NCI-H1930 (cell line): ENCODE results near the gene CRELD1.
A peak's percentile ranks its signal among the peaks of the same experiment; 100 is the strongest.
"Not testable (repeated sequence)": the region's sequence is repeated elsewhere in the genome, so short reads cannot be mapped to it uniquely, and the experiment has no call there.

Experiments used
- DNase-seq, 2 experiments: peaks; one replicate each; lab custom pipeline; 2025; lab: John Stamatoyannopoulos, UW

Gene CRELD1

DNA sequence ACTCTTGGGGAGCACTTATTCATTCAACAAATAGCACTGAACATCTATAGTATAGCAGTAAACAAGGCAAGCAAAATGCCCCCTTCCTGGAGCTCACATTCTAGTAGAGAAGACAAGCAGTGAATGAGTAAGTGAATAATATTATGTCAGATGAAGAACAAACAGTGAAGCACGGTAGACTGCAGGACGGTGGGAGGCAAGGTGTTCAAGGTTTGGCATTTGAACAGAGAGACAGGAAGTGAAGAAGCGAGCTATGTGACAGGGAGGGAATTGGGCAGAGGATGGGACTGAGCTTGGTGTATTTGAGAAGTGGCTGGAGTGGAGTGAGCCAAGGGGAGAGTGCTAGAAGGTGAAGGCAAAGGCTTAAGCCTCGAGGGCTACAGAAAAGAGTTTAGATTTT lies 1.4 kb downstream of the CRELD1 start:
- no peak for DNase-seq

DNA sequence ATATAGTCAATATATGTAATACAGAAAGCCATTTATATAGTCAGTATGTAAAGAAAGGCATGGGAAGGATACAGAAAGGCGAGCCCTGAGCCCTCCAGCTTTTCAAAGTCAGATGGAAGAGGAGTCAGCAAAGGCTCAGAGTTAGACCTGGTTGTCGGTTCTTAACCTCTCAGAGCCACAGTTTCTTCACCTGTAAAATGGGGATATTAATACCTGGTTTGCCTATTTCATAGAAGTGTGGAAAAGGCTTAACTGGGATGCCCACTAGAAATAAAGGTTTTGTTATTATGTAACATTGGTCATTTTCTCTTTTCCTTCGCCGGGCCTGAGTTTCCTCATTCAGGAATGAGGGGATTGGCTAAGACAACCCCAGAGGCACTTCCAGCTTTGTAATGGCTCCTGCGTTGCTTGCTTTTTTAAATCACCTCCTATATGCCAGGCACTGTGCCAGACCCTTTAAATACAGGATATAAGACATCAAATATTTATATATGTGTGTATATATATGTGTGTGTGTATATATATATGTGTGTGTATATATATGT lies 2.4 kb downstream of the CRELD1 start:
- DNase-seq: no peak

DNA sequence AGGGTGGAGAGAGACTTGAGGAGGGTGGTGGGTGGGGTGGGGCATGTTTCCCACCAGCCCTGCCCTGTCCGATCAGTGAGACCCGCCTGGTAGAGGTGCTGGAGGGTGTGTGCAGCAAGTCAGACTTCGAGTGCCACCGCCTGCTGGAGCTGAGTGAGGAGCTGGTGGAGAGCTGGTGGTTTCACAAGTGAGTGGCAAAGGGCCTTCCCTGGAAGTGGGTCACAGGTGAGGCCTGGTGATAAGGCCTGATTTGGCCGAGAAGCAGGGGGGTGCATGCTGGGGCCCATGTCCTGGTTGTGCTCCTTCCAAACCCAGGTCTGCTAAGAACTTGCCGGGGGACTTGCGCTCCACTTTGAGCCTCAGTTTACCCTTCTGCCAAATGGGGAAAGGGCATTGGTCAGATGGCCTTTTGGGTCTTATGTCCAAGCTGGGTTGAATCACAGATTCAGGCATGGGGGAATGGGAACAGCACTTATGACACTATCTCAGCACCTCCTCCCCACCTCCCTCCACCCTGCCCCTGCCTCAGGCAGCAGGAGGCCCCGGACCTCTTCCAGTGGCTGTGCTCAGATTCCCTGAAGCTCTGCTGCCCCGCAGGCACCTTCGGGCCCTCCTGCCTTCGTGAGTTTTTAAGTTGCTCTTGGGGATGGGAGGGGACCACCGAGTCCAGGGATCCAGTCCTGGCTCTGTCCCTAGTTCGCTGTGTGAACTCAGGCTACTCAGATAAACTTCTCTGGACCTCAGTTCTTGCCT lies 4.0 kb downstream of the CRELD1 start:
- no peak for DNase-seq

DNA sequence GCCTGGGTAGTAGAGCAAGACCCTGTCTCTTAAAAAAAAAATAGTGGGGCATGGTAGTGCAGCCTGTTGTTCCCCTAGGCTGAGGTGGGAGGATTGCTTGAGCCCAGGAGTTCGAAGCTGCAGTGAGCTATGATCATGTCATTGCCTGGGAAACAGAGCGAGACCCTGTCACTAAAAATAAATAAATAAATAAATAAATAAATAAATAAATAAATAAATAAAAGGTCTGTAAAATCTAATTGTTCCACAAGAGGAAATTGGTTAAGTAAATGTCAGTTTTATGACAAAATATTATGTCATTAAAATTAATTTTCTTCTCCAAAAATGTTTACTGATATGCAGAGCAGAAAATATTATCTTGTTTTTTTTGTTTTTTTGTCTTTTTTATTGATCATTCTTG lies 5.3 kb downstream of the CRELD1 start:
- no peak for DNase-seq

DNA sequence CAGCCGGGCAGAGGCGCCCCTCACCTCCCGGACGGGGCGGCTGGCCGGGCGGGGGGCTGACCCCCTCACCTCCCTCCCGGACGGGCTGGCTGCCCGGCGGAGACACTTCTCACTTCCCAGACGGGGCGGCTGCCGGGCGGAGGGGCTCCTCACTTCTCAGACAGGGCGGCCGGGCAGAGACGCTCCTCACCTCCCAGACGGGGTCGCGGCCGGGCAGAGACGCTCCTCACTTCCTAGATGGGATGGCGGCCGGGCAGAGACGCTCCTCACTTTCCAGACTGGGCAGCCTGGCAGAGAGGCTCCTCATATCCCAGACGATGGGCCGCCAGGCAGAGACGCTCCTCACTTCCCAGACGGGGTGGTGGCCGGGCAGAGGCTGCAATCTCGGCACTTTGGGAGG lies 6.3 kb downstream of the CRELD1 start:
- DNase-seq: not testable (repeated sequence)

DNA sequence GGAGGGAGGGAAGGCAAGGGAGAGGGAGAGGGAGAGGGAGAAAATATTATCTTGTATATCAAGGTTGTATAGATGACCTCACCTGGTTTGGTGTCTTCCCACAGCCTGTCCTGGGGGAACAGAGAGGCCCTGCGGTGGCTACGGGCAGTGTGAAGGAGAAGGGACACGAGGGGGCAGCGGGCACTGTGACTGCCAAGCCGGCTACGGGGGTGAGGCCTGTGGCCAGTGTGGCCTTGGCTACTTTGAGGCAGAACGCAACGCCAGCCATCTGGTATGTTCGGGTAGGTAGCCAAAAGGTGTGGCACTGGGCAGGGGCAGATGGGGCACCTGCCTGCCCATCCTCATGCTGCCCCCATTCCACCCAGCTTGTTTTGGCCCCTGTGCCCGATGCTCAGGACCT lies 7.1 kb downstream of the CRELD1 start:
- no peak for DNase-seq

DNA sequence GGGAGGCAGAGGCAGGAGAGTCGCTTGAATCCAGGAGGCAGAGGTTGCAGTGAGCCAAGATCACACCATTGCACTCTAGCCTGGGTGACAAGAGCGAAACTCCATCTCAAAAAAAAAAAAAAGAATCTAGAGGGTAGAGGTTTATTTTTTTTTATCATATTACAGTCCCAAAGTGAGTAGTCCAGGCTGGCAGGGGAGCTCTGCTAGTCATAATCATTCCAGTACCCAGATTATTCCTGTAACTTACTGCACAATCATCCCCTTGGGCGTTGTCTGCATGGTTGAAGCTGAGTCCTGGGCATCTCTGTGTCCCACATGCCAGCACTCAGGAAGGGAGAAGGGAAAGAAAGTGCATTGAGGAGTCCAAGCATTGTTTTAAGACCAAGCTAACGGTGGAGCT lies 8.5 kb downstream of the CRELD1 start:
- no peak for DNase-seq

DNA sequence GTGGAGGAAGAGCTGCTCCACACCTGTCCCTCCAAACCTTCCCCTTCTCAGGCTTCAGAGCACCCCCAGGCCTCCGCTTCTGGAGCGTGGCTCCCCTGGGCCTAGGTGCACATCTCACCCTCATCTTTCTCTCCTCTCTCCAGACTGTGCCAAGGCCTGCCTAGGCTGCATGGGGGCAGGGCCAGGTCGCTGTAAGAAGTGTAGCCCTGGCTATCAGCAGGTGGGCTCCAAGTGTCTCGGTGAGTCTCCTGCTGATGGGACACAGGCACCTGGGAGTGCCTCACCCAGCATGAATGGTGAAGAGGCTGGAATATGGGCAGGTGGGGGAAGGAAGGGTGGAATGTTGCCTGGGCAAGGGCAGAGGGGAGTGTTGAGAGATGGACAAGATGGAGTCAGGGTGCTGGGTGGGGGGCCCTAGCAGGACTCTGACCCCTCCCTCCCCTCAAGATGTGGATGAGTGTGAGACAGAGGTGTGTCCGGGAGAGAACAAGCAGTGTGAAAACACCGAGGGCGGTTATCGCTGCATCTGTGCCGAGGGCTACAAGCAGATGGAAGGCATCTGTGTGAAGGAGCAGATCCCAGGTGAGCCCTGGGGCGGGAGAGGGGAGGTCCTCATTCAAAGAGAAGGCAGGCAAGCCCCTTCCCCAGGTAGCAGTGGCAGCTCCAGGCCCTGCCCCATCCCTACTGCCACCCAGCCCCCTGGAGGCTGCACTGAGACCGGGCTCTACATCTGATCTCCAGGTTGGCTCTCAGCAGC lies 9.5 kb downstream of the CRELD1 start:
- DNase-seq: no peak

DNA sequence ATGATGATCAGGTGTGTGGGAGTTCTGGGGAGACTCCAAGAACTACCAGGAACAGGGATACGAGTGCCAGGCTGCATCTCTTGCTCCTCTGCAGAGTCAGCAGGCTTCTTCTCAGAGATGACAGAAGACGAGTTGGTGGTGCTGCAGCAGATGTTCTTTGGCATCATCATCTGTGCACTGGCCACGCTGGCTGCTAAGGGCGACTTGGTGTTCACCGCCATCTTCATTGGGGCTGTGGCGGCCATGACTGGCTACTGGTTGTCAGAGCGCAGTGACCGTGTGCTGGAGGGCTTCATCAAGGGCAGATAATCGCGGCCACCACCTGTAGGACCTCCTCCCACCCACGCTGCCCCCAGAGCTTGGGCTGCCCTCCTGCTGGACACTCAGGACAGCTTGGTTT lies 10.6 kb downstream of the CRELD1 start:
- DNase-seq: no peak

DNA sequence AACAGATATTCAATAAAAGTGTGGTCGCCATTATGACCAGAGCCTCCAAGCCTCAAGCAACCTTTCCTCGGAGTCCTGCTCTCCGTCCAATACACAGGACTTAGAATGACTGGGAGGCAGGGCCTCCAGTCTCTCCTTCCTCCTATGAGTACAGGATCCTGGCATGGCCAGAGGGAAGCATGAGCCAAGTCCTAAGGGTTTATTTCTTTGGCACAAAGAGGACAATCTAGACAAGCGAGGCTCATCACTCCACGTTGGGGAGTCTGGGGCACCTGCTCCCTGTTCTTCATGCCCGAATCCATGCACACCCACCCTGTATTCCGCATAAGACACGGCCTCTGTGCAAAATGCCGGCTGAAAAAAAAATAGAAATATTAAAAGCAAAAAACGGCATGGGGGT lies 11.7 kb downstream of the CRELD1 start:
- no peak for DNase-seq

DNA sequence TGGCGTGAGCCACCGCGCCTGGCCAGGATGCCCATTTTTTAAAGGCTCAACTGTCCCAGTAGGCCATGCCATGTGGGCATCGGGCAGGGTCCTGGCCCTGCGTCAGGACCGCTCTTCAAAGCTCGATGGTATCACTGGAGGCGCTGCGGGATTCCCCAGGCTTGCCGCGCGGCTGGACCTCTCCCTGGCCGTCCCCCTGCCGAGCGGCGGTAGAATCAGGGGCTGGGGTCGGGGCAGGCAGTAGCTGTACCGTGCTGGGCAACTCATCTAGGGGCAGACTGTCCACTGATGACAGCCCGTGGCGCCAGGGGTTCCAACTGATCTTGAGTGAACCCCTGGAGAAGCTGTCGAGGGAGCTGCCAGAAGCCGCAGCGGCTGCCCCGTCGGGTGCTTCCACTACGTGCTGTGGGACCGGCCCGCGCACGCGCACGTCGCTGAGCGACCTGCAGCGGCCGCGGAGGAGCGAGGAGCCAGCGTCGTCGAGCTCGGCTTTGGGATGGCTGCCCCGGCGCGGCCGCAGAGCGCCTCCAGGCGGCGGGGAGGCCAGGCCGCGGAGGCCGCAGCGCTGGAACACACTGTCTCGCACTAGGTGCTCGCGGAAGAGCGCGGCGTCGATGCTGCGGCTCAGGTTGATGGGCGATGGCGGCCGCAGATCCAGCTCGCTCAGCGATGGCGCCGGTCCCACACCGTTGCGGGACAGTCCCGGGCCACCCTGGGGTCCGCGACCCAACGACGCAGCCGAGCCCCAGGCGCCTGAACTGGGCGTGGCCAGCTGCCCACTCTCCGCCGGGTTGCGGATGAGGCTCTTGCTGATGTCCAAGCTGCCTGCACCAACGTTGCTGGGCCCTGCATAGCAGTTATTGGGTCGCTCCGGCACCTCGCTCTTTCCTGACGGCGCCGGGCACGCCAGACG lies 12.7 kb downstream of the CRELD1 start:
- peak; percentile 38 to 87 for DNase-seq

DNA sequence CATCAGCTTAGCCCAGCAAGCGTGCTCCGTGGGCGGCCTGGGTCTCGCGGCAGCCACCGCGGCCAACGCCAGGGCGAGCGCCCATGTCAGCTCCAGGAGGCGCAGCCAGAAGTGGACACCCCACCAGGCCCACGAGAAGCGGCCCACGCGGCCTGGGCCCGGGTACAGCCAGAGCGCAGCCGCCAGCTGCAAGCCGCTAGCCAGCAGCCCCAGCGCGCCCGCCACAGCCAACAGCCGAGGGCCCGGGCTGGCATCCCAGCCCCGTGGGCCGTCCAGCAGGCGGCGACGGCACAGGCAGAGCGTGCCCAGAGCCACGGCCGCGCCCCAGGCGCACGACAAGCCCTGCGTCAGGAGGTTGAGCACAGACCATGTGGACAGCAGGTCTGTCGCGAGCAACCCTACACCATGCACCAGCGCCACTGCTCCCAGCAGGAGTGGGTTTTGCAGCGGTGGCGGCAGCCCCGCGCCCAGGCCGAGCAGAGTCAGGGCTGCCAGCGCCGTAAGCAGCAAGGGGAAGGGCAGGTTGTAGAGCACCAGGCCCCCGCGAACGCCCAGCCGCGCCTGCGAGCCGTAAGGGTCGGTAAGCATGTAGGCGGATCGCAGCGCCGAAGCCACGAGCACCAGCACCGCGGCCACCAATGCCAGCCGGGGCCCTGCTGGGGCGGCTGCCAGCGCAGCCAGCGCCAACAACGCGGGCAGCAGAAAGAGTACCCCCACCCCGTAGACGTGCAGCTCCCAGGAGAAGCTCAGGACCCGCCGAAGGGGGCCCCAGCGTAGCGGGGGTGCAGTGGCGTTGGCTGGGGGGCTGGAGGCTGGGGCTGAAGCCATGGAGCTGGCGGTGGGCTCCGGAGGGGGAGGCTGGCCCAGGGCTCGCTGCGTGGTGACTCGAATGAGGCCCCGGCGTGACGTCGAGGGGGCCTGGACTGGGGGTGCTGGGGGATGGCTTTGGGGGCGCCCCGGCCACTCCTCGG lies 13.7 kb downstream of the CRELD1 start:
- peak; percentile 46 to 72 for DNase-seq

DNA sequence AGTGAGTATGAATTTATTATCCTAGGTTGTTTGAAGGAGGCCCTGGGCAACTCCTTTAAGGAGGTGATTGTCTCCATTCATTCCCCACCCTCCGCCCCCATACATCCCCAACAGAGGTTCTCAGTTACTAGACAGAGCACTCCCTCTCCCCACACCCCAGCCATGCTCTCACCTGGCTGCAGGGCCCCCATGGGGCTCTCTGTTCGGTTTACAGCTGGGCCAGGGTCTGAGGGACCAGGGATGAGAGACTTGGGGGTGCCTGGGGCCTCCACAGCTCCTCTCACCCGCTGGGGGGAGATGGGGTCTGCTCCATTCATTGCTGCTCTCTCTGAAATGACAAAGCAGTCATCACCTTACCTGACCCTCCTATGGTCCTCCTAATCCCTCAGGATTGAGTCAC lies 15.0 kb downstream of the CRELD1 start:
- DNase-seq: no peak

DNA sequence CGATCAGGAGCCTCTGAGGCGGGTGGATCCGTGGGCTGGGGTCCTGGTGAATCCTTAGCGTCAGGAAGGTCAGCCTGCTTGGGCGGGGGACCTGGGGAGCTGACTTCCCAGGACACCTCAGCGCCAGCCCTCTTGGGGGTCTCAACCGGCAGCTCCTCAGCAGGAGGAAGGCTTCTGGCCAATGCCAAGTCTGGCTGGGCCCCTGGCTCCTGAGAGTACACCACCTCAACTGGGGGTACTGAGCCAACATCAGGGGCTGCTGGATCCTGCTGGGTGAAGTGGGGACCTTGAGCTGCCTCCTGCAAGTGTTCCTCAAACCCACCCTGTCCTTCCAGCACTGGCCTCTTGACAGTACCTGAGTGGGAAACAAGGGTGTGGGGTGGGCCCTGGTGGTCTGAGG lies 15.5 kb downstream of the CRELD1 start:
- DNase-seq: no peak

DNA sequence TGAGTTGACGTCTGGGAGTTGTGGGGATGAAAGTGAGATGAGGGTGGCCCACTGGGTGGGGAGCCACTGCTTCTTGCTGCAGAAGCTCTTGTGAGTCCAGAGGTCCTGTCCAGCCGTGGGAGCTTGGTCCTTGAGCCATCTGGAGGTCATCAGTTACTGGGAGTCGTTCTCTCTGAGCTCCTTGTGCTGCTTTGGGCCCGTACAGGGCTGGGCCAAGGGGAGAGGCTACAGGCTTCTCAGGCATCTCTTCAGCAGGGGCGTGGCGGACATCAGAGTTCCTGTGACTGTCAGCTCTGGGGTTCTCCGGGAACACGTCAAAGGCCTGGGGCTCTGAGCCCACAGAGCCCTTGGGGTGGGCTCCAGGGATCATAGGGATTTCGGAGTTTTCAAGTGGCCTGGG lies 16.0 kb downstream of the CRELD1 start:
- no peak for DNase-seq

DNA sequence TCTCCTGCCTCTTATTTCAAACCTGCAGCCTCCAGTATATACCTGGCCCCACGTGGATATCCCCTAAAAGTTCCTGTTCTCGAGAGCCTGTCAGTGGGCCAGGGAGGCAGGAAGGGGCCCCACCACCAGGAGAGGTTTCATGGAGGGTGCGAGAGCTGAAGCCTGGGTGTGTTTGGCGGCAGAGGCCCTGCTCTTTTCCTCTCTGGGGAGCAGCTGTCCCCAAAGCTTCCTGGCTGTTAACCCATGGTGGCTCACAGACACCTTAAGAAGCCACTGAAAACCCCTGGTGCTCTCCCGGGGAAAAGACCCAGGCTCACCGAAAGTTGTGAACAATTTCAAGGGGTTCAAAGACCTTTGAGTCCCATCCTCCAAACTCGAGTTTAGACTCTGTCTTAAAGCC lies 17.5 kb downstream of the CRELD1 start:
- no peak for DNase-seq

DNA sequence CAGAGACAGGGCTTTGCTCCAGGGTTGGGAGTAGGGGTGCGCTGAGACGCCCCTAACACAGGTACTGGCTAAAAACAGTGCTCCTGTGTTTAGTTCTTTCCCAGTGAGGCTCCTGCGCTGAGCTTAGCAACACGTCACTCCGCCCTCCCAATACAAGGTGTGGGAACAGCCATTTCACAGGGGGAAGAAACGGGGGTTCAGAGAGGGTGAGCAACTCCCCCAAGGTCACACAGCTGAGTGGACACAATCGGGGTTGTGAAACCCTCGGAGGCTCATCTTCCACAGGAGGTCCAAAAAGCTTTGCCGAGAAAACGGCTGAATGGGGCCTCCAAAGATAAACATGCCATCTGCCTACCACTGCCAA lies 17.9 kb downstream of the CRELD1 start:
- no peak for DNase-seq

DNA sequence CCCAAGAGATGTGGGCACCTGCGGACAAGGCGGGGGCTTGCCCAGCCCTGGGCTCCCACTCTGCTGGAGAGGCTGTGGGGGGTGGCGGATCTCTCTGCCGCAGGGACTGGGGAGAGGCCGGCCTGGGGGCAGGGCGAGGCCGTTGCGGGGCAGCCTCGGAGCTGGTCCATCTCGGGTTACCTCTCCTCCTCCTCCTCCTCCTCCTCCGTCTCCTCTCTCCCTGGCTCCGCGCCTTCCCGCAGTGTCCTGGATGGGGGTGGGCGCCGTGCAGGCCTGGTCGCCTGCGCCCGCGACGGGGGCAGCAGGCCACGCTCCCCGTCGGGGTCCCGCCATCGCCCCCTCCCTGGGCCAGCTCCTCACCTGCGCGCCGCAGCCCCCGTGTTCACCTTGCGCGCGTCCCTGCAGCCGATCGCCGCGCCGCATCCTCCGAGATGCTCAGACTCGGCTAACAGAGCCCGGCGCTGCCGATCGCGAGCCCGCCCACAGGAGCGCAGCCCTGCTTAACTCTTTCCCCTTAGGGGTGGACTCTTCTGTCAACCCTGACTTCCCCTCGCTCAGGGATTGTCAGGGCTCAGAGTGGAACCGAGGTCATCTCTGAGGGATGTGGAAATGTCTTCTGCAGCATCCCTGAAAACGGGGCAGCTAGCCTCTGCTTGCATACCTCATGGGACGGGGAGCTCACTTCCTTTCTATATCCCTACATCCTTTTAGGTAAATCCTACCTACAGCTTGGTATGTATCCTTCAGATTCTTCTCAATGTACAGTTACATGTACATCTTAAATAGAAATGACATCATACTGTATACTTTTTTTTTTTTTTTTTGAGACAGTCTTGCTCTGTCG lies 18.6 kb downstream of the CRELD1 start, which contains the start of gene PRRT3:
Gene PRRT3, minus strand, starts transcription at position 447 of the 844 bp plus-strand sequence. CDS start 2,293 bp downstream, outside the sequence.
- DNase-seq: peak; percentile 22 to 31

DNA sequence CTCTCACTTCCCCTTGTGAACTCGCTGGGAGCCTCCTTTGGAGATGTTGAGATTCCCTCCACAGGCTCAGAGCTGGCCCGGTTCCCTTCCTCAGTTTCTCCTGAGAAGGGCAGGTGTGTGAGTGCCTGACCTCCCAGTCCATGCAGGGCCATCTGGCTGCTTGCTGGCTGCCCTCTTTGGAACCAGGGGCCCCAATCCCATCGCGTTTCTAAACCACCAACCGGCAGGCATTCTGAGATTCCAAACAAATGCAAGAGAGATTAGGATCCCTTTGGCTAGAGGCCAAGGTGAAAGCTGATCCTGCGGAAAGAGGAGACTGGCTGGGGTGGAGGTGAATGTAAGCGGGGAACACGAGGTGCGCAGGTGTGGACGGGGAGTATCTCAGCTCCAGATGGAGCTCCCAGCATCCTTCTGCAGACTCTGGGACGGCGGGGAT lies 21.5 kb downstream of the CRELD1 start:
- DNase-seq: no peak
